Superior temporal gyrus (tissue), 1 donor: Measurements from ENCODE around the gene BABAM2.
A peak's percentile ranks its signal among the peaks of the same experiment; 100 is the strongest.

Source experiments
- DNase-seq: peaks from one replicate; pipeline ENCODE4 v3.0.0-alpha.2; 2016; ENCODE audit errors: extremely low spot score

The BABAM2 gene

DNA sequence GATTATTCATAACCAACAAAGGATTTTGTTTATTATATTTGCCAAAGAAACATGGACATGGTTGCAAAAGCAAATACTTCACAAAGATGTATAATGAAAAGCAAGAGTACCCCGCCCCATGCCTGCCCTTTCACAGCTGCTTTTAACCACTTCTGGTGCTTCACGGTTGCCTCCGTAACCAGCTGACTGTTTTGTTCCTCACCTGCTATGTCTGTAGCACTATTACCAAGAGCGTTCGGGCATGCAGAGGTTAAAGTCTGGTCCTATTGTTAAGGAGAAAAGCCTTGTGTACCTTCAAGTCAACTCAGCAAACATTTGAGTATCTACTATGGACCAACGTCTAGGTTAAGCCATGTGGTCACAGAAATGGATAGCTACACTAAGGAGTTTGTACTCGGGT, 386.9 kb downstream of the BABAM2 start:
- no peak for DNase-seq

DNA sequence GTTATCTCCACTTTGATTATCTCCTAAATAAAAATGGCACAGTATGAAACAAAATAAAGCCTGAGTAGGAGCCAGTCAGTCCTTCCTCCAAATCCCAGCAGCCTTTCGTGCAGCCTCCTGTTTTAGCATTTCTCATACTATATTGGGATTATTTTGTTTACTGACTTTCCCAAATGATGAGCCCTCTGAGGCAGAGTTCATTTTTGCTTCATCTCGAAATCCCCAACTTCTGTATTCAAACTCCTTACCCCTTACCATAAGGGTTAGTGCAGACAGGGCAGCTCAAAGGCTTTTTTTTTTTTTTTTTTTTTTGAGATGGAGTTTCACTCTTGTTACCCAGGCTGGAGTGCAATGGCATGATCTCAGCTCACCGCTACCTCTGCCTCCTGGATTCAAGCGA, 388.8 kb downstream of the BABAM2 start:
- DNase-seq, result no peak

DNA sequence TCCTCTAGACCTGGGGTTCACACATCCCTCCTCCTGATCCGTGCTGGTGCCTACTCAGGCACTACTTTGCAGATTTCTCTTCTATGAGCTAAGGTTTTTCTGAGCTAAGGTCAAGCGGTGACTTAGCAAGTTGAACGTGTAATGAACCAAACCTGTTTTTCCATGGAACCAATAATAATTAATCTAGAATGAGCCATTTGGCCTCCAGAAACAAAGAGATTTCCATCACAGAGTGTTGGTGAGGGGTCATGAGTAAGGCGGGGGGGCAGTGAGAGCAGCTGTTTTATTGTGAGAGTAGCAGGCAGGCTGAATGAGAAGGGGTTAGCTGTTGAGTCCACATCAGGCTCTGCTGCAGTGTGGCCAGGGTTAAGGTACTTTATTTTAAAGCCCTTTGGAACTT, 390.1 kb downstream of the BABAM2 start:
- DNase-seq, result no peak

DNA sequence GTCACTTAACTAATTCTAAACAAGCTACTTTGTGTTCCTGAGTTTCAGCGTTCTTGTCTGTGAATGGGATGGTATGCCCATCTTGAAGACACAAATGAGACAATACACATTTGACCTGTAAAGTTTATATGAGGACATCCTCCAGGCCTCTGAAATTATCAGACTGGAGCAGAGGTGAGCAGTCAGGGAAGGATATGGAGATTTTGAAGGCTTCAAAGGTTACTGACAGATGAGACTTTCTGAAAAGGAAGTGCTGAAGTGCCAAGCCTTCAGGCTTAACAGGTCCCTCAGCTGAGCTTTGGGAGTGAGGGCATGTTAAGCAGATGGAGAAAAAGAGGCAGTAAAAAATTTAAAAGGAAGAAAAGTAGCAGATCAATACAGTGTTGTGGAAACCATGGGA, 391.2 kb downstream of the BABAM2 start:
- no peak for DNase-seq

DNA sequence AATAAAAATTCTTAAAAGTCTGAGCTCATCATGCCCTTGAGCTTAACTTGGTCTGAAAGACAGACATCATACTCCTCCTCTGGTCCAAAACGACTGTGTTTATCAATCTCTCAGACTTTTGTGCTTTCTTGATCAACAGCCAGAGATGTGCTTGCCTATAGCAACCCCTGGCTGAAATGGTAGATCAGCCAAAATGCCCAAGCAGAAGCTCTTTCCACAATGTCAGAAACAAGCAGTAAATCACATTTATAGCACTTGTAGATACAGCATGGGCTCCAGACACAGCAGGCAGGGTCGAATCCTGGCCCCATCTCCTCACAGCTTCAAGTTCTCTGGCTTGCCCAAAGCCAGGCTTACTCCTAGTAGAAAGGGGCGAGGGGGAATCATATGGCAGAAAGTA, 391.7 kb downstream of the BABAM2 start:
- no peak for DNase-seq

DNA sequence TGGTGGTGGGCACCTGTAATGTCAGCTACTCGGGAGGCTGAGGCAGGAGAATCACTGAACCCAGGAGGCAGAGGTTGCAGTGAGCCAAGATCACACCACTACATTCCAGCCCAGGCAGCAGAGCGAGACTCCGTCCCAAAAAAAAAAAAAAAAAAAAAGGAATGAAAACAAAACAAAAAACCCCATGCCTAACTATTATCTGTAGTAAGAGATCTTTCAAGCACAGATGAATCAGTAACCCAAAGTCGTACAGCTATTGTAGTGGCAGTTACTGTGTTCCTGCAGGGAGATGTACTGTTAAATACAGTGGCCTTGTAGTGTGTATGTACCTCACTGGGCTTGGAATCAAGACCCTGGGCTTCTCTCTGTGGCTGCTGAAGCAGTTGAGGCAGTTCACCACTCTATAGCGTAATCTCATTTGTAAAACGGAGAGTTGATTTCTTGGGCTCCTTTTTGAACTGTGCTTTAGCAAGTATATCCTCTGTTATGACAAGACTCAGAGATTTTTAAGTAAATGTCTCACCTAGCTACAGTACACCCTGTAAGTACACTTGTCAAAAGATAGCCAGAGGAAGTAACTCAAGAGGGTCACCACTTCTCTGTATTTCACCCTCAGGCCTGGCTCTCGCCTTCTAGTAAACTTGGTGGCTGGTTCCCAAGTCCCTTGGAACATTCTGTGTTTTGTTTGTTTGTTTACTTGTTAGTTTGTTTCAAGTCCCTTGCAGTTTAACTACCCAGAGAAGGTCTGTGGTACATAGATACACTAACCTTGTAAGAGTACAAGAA, 392.5 kb downstream of the BABAM2 start:
- DNase-seq, result no peak

DNA sequence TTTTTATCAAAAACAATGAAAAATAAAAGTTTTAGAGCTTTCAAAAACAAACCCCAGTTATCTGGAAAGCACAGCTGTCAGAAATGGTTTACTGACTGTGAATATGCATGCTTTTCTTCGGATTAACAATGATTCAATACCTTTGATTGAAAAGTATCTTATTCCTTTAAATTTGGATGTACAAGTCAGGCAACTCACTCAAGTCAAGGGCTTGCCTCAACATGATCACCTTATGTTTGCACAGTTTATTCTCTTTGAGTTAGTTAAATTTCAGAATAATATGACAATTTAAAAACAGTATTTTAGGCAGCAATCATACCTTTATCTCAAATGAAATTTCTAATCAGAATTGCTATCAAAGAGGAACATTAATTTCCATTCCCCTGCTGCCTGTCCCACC, 393.3 kb downstream of the BABAM2 start:
- DNase-seq, result no peak

DNA sequence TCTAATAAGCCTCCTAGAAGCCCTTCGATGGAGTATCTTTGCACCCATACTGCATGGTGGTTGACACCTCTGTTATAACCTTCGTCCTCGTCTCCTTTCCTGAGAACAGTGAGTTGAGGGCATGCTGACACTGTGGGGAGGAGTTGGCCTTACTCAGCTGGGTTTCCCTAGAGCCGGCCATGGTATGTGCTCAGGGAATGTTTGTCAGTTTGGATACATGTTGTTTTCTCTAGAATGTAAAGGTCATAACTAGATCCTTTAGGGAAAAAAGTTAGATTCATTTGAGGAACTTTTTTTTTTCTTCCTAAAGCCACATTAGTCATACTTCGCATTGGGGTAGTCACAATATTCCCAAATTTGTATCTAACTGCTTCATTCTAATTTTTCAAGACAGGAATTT, 396.1 kb downstream of the BABAM2 start:
- no peak for DNase-seq

DNA sequence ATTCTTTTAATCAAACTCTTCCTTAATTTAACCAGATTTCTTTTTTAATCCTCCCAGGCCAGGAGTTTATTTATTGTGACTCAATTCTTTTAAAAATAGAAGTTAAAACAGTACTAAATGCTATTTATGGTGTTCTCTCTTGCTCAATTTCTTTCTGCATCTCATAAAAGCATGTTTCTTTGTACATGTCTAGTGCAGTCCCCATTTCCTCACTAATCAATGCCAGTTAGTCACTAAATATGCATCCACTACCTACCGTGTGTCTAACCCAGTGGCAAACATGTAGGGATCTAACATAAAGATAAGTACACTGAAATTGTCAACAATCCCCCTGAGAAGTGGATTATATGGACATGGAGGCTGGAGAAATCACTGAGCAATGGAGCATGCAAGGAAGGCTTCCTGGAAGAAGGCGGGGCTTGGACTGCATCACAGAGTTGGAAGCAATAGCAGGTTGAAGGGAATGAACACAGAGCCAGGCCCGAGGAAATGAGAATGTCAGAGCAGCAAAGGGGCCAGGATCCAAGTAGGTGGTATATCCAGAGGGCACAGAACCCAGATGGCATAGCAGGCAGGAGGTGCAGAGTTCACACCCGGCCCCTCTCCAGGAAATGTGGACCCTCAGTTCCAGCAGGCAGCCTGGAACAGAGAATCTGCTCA, 396.9 kb downstream of the BABAM2 start:
- no peak for DNase-seq

DNA sequence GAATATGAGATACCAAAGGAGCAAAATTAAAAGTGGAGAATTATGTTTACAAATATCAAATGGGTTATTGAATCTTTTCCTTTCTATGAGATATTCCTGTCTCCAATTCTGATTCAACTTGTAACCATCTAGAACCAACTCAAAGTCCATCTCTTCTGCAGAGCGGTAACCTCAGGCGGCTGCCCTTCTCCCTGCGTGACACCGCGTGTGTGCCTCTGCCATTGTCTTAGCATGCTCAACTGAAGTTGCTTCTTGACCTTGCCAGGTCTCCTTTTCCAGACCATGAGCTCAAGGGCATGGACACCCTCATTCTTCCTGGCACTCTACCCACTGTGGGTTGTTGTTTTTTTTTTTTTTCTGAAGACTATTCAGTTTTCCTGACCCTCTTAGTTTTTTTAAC, 398.1 kb downstream of the BABAM2 start:
- DNase-seq, result no peak

DNA sequence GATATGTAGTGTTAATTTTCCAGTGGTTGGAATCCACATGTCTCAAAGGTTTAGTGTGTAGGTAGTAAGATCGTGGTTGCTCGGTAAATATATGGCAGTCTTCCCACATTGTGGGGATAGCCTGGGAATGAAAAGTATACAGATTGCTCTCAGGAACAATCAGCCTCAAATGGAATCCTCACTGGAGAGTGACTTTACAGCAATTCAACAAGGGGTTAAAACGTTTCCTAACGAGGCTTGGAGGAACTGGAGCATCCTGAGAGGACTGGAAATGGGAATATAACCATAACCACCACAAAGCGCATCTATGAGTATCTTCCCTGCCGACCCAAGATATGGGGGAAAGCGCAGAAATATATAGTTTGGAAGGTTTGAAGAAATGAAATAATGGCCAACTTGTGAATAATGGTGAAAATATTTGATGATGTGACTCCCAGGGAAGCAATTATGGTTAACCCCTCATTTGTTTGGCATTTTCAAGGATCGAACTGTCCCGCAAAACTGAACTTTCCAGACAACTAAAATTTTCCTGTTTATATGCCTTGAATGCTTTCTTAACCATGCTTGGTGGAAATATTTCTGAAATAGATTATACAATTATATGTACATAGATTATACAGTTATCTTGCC, 401.4 kb downstream of the BABAM2 start:
- no peak for DNase-seq

DNA sequence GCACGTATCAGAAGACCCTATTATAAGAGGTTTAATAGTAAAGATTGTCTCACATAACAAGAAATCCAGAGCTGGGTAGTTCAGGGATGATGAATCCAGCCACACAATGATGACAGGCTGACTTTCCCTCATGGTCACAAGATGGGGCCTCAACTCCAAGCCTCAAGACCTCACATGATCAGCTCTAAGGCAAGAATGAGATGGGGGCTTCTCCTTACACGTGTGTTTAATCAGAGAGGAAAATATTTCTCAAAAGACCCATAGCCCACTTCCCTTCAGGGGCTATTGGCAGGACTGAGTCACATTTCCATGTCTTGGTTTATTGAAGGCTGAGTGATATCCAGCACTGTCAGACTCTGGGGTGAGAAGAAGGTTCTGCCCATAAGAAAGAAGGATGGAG, 402.0 kb downstream of the BABAM2 start:
- no peak for DNase-seq

DNA sequence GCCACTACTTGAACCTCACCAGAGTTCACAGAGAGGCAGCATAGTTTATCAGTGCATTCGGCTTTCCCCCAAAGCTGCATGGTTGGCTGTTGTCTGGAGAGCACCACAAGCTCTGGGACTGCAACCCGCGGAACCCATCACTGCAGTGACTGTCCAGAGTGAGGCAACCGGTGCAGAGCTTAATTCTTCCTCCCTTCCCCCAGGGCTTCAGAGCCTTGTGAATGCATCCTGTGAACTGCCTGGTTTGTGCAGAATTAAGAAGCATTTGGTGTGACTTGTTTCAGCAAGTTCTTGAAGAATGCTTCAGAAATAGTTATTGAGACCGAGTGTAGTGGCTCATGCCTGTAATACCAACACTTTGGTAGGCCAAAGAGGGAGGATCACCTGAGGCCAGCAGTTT, 402.9 kb downstream of the BABAM2 start:
- DNase-seq, result no peak

DNA sequence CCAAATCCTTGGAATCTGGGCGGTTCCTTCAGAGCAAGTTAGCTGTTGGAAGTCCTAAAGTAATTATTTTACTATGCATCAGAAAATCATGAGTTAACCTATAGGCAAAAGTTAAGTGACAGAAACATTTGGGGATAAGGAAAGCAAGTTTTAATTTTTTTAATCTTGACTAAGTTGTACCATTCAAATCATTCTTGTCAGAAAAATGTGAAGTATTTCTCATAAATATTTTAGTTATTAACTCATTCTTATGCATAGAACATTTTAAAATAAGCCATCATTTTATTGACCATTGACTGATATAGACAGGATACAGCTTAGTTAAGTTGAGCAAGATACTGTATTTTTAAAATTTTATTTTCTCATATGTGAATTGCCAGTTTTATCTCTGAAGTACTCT, 403.9 kb downstream of the BABAM2 start:
- no peak for DNase-seq

DNA sequence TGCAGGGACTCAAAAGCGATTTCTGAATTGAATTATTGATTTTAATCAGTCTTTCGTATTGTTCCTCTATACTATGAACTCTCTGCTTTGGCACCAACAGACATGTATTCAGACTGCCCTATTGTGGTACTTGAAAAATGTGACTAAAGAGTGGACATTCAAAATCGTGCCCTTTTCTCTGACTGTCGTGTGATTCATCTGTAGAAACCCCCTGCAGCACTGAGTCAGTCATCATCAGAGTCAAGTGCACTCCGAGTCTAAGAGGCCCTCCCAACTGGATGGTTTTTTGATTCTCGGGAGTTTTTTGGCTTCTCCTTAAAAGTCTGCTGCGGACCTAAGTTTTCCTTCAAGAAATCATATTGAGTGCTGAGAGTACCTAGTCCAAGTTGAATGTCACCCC, 405.7 kb downstream of the BABAM2 start:
- DNase-seq, result no peak

DNA sequence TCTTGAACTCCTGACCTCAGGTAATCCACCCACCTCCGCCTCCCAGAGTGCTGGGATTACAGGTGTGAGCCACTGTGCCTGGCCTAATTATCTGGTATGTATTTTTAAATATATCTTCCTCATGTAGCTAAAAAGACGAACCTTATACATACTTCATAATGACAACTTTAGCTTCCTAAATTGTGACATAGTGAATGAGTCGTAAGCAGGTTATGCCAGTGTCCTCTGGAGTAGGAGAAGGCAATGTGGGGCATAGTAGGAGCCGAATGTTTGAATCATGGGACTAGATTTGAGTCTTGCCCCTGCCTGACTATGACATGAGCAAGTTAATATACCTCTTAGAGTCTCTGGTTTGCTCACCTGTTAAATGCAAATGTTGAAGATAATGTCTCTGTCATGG, 406.4 kb downstream of the BABAM2 start:
- no peak for DNase-seq

DNA sequence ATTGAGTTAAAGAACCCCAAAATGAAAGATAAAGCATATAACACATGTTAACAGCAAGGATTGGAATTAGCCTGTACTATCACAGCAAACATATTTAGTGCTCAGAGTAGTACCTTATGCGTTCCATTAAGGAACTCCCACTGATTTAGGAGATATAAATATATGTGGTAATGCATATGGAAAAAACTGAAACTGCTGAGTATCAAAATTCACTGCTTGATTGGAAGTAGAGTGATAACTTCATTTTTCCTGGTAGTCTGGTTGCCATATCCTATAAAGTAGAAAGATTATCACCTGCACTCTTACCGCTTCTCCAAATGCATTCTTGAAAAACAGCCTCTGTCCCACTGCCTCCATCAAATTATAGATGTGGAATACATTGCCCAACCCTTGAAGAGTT, 407.0 kb downstream of the BABAM2 start:
- no peak for DNase-seq

DNA sequence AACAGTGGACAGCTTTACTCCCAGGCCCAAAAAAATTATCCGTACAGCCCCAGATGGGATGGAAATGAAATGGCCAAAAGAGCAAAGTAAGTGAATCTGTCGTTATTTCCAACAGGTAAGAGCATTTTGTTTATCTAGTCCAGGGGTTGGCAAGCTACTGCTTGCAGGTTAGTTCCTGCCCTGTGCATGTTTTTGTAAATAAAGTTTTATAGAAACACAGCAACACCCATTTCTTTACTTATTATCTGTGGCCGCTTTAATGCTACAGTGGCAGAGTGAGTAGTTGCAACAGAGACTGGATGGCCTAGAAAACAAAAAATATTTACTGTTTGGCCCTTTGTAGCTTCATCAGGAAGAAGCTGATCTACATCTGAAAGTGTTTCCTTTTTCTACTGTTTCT, 407.9 kb downstream of the BABAM2 start:
- DNase-seq, result no peak

DNA sequence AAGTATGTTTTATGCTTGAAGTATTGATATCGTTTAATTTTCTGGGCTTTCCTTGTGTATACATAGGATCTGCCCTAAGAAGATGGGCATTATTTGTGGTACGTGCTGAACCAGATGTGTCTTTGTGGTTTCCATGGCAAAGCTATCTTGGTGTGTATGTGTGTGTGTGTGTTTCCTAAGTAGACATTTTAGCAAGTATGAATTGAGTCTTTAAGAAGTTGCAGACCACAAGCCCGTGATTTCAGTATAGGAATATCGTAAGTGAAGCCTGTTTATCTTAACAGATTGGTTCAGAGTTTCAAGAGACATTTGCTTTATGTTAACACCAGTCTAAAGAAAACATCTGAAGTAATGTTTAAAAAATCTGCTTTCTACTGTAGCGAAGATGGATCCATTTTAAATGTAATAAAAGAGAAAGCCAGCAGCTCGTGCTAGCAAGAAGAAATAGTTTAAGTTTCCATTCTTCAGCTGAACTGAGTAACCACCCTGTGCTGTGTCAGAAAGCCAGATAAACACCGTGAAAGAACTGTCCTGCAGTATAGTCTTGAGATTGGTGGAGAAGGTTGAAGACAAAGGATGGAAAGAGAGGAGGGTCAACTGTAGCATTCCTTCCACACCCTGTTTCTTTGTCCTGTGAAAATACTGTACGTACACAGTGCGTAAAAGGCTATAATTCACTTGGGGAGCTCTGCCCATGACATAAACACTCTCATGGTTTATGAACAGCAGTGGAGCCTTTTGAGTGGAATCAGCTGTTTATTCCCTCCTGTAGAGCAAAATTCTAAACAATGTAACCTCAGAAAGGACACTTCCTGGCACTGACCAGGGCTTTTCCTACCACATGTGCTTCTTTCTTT, 410.2 kb downstream of the BABAM2 start:
- peak; percentile 10 for DNase-seq

DNA sequence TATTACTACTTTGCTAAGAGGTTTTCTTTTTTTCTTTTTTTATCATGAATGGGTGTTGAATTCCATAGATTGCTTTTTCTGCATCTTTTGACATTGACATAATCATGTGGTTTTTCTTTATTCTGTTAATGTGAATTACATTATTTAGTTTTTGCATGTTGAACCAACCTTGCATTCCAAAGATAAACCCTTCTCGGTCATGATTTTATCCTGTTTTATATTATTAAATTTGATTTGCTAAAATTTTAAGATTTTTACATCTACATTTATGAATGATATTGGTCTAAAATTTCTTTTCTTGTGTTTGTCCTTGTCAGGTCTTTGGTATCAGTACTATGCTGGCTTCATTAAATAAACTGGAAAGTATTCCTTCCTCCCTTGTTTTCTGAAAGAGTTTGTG, 414.7 kb downstream of the BABAM2 start:
- DNase-seq, result no peak

DNA sequence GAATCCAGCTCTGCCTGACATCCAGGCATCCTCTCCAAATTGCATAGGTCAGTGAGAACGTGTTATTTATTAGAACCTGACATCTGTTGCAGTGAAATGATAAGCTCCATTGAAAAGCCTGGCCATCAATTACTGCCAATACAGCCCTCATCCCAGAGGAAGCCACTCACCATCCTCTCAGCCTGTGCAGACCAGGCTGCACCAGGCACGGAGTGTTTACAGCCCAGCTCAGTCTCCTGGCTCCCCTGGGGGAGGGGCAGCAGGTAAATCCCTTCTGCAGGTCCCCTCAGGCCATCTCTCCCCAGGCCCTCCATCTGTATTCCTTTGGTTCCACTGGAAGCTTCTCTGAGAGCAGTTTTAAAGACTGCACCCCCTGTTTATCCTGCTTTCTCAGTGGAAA, 419.6 kb downstream of the BABAM2 start:
- peak; percentile 24 for DNase-seq

DNA sequence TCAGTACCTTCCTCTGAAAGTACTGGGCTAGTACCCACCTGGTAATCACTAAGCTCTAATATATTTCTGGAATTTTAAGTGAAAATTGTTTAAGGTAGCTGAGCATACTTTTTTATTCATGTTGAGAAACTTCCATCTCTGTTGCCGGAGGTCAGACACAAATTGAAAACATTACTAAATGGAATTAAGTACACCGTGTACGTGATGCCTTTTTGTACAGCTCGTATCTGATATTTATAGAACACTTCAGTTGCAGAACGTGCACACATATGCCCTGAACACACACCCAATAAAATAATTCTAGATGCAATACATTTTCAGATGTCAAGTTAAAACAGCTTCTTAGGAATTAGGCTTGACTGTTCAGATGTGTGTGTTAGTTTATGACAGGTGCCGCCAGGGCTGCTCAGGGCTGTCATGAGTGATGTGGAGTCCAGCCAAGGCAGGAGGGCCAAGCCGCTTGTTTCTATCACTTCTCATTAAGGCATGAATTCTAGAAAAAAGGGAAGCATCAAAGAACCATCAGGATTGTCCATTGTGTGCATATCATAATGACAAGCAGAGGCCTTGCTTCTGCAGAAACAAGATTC, 421.2 kb downstream of the BABAM2 start:
- DNase-seq, result no peak
